Hepatocyte (in vitro differentiated cells): ENCODE results near the gene SPON1.
A peak's percentile ranks its signal among the peaks of the same experiment; 100 is the strongest.

ENCODE experiments used
- CTCF ChIP-seq: fragments of 200-600 bp; sonication (generic); IDR thresholded peaks from 2 replicates; pipeline ENCODE4 v1.5.1; 2016; ENCODE audit warnings: antibody characterized with exemption, mild to moderate bottlenecking; ENCODE audit not compliant: poor library complexity
- EZH2 ChIP-seq: fragments of 200-600 bp; sonication (generic); IDR thresholded peaks from 2 replicates; pipeline ENCODE4 v1.6.1; 2016; ENCODE audit warnings: antibody characterized with exemption, mild to moderate bottlenecking, borderline replicate concordance
- EZH2phosphoT487 ChIP-seq: fragments of 200-600 bp; sonication (generic); IDR thresholded peaks from one replicate; pipeline ENCODE4 v1.6.1; 2018; ENCODE audit warnings: antibody characterized with exemption, mild to moderate bottlenecking, low read depth, moderate library complexity; ENCODE audit not compliant: unreplicated experiment, severe bottlenecking

- TF ChIP-seq CTCF, result peak; percentile 71
- TF ChIP-seq EZH2, result no peak
- TF ChIP-seq EZH2phosphoT487, result no peak
Observed at GRCh38 chr11:14148653-14149273, 186.2 kb downstream of the SPON1 start.
